HepG2 (cell line): Measurements from ENCODE around the gene RAB33A. TPM values are rescaled to one million over a fixed set of nuclear protein-coding genes. Genes with fewer than 3 reads are reported as not detected.

ENCODE experiments used
- CREM ChIP-seq, 2 experiments: sonication (generic) in 1 of 2; formaldehyde crosslinking in 1 of 2; IDR thresholded peaks; 2 replicates each; pipeline versions ENCODE4 v1.4.0 to v1.6.1; 2016 to 2020; ENCODE audit warnings: antibody characterized with exemption in 1 of 2, mild to moderate bottlenecking in 1 of 2, missing genetic modification reagents in 1 of 2
- polyA plus RNA-seq, 8 experiments: library from polyadenylated mRNA; depleted of rRNA in 3 of 8; stranded (reverse) in 7 of 8; unstranded in 1 of 8; fragments of >200 nt; fragmentation: Illumina TruSeq in 4 of 8; extraction: Trizol in 4 of 8; gene quantifications; 2 replicates each; pipeline versions ENCODE4 v1.2.1 to v1.2.3, GENCODE V29; 2011 to 2016; ENCODE audit warnings: low read depth in 4 of 8, missing spikeins in 1 of 8, mixed read lengths in 1 of 8; ENCODE audit not compliant: insufficient read depth in 1 of 8
- total RNA-seq, 5 experiments: library from RNA; depleted of rRNA; stranded (reverse); fragments of >200 nt; fragmentation: Illumina TruSeq; extraction: Trizol; gene quantifications; 2 replicates each; pipeline ENCODE4 v1.2.3, GENCODE V29; 2016; ENCODE audit warnings: low read depth in 1 of 5
- TF ChIP-seq, protein P1 (sequence below): sonication (generic); formaldehyde crosslinking; IDR thresholded peaks from 2 replicates; pipeline ENCODE4 v1.4.0; 2020; ENCODE audit warnings: mild to moderate bottlenecking, missing genetic modification reagents
- TF ChIP-seq, protein P2 (sequence below): sonication (generic); formaldehyde crosslinking; IDR thresholded peaks from 2 replicates; pipeline ENCODE4 v1.4.0; 2020; ENCODE audit warnings: missing genetic modification reagents, borderline replicate concordance
- TF ChIP-seq, protein P3 (sequence below): IDR thresholded peaks from 2 replicates; pipeline ENCODE4 v1.6.1; 2016; ENCODE audit warnings: low read depth, missing genetic modification reagents, missing compliant biosample characterization
- TF ChIP-seq, protein P4 (sequence below): sonication (generic); formaldehyde crosslinking; IDR thresholded peaks from 2 replicates; pipeline ENCODE4 v1.5.1; 2020; ENCODE audit warnings: missing genetic modification reagents, mild to moderate bottlenecking, borderline replicate concordance
- TF ChIP-seq, protein P5 (sequence below): sonication (generic); formaldehyde crosslinking; IDR thresholded peaks from 2 replicates; pipeline ENCODE4 v1.8.1; 2022; ENCODE audit warnings: mild to moderate bottlenecking, missing genetic modification reagents
- TF ChIP-seq, protein P6 (sequence below), 2 experiments: sonication (generic) in 1 of 2; formaldehyde crosslinking in 1 of 2; IDR thresholded peaks; 2 replicates each; pipeline versions ENCODE4 v1.4.0 to v1.6.1; 2016 to 2020; ENCODE audit warnings: borderline replicate concordance in 1 of 2, low read depth in 1 of 2, mild to moderate bottlenecking in 1 of 2, missing genetic modification reagents in 1 of 2

The RAB33A gene
- total and polyA plus RNA-seq, 2 of the 13 experiments (the other 11 are each of a cell fraction or from before 2014, with no cell fraction given) = 0.26 TPM; not detected in 1

DNA sequence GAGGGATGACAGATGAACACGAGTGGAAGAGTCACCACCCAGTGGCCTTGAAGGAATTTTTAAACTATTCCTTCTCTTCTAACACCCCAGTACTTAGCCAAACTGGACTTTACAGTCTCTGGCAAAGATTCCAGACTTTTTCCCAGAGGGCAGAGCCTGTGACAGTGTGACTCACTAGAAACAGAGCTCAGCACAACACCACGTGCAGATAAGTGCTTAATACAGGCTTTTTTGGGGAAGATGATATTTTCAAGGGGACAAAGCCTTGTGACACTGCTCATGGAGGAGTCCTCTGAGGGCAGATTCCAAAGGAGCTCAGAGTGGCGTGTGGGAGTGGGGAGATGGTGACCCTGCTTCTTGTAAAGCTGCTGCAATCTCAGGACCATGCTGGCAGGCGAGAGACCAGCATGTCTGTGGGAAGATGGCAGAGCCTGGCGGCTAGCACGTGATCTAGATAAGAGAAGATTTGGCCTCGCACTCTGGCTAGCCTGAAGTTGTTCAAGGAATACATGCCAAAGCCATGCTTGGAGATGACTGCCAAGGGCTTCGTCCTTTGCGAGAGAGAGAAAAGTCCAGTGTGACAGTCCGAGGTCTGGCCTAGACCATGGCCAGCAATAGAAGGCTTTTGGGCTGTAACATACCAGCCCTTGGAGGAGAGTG, 2.4 kb downstream of the RAB33A start (continued):
- TF ChIP-seq, protein P1, sequence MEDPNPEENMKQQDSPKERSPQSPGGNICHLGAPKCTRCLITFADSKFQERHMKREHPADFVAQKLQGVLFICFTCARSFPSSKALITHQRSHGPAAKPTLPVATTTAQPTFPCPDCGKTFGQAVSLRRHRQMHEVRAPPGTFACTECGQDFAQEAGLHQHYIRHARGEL (CRISPR knock-in tag) = no peak
- TF ChIP-seq, protein P2, sequence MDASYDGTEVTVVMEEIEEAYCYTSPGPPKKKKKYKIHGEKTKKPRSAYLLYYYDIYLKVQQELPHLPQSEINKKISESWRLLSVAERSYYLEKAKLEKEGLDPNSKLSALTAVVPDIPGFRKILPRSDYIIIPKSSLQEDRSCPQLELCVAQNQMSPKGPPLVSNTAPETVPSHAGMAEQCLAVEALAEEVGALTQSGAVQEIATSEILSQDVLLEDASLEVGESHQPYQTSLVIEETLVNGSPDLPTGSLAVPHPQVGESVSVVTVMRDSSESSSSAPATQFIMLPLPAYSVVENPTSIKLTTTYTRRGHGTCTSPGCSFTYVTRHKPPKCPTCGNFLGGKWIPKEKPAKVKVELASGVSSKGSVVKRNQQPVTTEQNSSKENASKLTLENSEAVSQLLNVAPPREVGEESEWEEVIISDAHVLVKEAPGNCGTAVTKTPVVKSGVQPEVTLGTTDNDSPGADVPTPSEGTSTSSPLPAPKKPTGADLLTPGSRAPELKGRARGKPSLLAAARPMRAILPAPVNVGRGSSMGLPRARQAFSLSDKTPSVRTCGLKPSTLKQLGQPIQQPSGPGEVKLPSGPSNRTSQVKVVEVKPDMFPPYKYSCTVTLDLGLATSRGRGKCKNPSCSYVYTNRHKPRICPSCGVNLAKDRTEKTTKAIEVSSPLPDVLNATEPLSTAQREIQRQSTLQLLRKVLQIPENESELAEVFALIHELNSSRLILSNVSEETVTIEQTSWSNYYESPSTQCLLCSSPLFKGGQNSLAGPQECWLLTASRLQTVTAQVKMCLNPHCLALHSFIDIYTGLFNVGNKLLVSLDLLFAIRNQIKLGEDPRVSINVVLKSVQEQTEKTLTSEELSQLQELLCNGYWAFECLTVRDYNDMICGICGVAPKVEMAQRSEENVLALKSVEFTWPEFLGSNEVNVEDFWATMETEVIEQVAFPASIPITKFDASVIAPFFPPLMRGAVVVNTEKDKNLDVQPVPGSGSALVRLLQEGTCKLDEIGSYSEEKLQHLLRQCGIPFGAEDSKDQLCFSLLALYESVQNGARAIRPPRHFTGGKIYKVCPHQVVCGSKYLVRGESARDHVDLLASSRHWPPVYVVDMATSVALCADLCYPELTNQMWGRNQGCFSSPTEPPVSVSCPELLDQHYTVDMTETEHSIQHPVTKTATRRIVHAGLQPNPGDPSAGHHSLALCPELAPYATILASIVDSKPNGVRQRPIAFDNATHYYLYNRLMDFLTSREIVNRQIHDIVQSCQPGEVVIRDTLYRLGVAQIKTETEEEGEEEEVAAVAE (CRISPR knock-in tag) = no peak
- TF ChIP-seq, protein P3, sequence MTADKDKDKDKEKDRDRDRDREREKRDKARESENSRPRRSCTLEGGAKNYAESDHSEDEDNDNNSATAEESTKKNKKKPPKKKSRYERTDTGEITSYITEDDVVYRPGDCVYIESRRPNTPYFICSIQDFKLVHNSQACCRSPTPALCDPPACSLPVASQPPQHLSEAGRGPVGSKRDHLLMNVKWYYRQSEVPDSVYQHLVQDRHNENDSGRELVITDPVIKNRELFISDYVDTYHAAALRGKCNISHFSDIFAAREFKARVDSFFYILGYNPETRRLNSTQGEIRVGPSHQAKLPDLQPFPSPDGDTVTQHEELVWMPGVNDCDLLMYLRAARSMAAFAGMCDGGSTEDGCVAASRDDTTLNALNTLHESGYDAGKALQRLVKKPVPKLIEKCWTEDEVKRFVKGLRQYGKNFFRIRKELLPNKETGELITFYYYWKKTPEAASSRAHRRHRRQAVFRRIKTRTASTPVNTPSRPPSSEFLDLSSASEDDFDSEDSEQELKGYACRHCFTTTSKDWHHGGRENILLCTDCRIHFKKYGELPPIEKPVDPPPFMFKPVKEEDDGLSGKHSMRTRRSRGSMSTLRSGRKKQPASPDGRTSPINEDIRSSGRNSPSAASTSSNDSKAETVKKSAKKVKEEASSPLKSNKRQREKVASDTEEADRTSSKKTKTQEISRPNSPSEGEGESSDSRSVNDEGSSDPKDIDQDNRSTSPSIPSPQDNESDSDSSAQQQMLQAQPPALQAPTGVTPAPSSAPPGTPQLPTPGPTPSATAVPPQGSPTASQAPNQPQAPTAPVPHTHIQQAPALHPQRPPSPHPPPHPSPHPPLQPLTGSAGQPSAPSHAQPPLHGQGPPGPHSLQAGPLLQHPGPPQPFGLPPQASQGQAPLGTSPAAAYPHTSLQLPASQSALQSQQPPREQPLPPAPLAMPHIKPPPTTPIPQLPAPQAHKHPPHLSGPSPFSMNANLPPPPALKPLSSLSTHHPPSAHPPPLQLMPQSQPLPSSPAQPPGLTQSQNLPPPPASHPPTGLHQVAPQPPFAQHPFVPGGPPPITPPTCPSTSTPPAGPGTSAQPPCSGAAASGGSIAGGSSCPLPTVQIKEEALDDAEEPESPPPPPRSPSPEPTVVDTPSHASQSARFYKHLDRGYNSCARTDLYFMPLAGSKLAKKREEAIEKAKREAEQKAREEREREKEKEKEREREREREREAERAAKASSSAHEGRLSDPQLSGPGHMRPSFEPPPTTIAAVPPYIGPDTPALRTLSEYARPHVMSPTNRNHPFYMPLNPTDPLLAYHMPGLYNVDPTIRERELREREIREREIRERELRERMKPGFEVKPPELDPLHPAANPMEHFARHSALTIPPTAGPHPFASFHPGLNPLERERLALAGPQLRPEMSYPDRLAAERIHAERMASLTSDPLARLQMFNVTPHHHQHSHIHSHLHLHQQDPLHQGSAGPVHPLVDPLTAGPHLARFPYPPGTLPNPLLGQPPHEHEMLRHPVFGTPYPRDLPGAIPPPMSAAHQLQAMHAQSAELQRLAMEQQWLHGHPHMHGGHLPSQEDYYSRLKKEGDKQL (CRISPR knock-in tag) = no peak
- TF ChIP-seq, protein P4, sequence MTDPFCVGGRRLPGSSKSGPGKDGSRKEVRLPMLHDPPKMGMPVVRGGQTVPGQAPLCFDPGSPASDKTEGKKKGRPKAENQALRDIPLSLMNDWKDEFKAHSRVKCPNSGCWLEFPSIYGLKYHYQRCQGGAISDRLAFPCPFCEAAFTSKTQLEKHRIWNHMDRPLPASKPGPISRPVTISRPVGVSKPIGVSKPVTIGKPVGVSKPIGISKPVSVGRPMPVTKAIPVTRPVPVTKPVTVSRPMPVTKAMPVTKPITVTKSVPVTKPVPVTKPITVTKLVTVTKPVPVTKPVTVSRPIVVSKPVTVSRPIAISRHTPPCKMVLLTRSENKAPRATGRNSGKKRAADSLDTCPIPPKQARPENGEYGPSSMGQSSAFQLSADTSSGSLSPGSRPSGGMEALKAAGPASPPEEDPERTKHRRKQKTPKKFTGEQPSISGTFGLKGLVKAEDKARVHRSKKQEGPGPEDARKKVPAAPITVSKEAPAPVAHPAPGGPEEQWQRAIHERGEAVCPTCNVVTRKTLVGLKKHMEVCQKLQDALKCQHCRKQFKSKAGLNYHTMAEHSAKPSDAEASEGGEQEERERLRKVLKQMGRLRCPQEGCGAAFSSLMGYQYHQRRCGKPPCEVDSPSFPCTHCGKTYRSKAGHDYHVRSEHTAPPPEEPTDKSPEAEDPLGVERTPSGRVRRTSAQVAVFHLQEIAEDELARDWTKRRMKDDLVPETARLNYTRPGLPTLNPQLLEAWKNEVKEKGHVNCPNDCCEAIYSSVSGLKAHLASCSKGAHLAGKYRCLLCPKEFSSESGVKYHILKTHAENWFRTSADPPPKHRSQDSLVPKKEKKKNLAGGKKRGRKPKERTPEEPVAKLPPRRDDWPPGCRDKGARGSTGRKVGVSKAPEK (CRISPR knock-in tag) = no peak
- TF ChIP-seq, protein P5, sequence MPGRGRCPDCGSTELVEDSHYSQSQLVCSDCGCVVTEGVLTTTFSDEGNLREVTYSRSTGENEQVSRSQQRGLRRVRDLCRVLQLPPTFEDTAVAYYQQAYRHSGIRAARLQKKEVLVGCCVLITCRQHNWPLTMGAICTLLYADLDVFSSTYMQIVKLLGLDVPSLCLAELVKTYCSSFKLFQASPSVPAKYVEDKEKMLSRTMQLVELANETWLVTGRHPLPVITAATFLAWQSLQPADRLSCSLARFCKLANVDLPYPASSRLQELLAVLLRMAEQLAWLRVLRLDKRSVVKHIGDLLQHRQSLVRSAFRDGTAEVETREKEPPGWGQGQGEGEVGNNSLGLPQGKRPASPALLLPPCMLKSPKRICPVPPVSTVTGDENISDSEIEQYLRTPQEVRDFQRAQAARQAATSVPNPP = no peak
- TF ChIP-seq, protein P6, sequence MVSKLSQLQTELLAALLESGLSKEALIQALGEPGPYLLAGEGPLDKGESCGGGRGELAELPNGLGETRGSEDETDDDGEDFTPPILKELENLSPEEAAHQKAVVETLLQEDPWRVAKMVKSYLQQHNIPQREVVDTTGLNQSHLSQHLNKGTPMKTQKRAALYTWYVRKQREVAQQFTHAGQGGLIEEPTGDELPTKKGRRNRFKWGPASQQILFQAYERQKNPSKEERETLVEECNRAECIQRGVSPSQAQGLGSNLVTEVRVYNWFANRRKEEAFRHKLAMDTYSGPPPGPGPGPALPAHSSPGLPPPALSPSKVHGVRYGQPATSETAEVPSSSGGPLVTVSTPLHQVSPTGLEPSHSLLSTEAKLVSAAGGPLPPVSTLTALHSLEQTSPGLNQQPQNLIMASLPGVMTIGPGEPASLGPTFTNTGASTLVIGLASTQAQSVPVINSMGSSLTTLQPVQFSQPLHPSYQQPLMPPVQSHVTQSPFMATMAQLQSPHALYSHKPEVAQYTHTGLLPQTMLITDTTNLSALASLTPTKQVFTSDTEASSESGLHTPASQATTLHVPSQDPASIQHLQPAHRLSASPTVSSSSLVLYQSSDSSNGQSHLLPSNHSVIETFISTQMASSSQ (IDR thresholded peaks at IDR 0.05; ENCODE audit: low read depth) = no peak
- TF ChIP-seq, protein P6 (CRISPR knock-in tag; IDR thresholded peaks at IDR 0.05; ENCODE audit: borderline replicate concordance) = no peak
- TF ChIP-seq CREM (IDR thresholded peaks at IDR 0.05) = no peak
- TF ChIP-seq CREM (CRISPR knock-in tag; IDR thresholded peaks at IDR 0.05) = no peak
